Activated naive CD8-positive, alpha-beta T cell treated with anti-CD3 and anti-CD28 coated beads for 36 hours (primary cell): ENCODE measurements around the gene PELI3. TPM values are rescaled to one million over a fixed set of nuclear protein-coding genes. Genes with fewer than 3 reads are reported as not detected.
"Not testable (repeated sequence)": the region's sequence is repeated elsewhere in the genome, so short reads cannot be mapped to it uniquely, and the experiment has no call there.

Experiments
- DNase-seq: peaks from one replicate; pipeline ENCODE4 v3.0.0; 2021
- H3K27ac Mint-ChIP-seq: one replicate; pipeline ENCODE4 v1.8.0; 2022; ENCODE audit warnings: mild to moderate bottlenecking, moderate library complexity, mixed read lengths
- H3K27me3 Mint-ChIP-seq: one replicate; pipeline ENCODE4 v1.8.0; 2022; ENCODE audit warnings: mild to moderate bottlenecking, mixed read lengths
- H3K36me3 Mint-ChIP-seq: one replicate; pipeline ENCODE4 v1.8.0; 2021; ENCODE audit warnings: mild to moderate bottlenecking, mixed read lengths
- H3K4me1 Mint-ChIP-seq: one replicate; pipeline ENCODE4 v1.8.0; 2021; ENCODE audit warnings: mixed read lengths
- H3K4me3 Mint-ChIP-seq: one replicate; pipeline ENCODE4 v1.8.0; 2022; ENCODE audit warnings: mild to moderate bottlenecking, moderate library complexity, mixed read lengths
- H3K9me3 Mint-ChIP-seq: one replicate; pipeline ENCODE4 v1.8.0; 2022; ENCODE audit warnings: mixed read lengths
- total RNA-seq, 2 experiments: library from RNA; stranded (reverse); gene quantifications; one replicate each; pipeline ENCODE4 v1.2.3, GENCODE V29; 2021

Gene PELI3
- total RNA-seq, 2 experiments from 2014 or later: 5.8 to 6.4 TPM

- Mint-ChIP-seq H3K36me3 (peaks cover 10% of the 10 kb centered on the region), H3K27me3 (peaks cover 3% of the 10 kb centered on the region), H3K4me3 (peak overlapping the region; percentile 94), H3K9me3 (peaks cover 4% of the 10 kb centered on the region), H3K27ac (peak overlapping the region; percentile 99), H3K4me1 (peaks cover 14% of the 10 kb centered on the region)
- DNase-seq: no peak
Observed at GRCh38 chr11:66437979-66438503, 28.7 kb upstream of the PELI3 start.

- Mint-ChIP-seq H3K27ac (peak within 1 kb of the TSS; percentile 99), H3K9me3 (peaks cover 11% of the 10 kb centered on the region), H3K4me3 (peak within 1 kb of the TSS; percentile 94), H3K27me3 (peaks cover 3% of the 10 kb centered on the region), H3K36me3 (peaks cover 15% of the 10 kb centered on the region), H3K4me1 (peaks cover 14% of the 10 kb centered on the region)
- peak; percentile 87 for DNase-seq
Observed at GRCh38 chr11:66438504-66439466, 27.9 kb upstream of the PELI3 start, which contains the start of gene MRPL11. MRPL11 (minus strand) TSS chr11:66438848; CDS start chr11:66438754, 94 bp downstream.

GRCh38 chr11:66440101-66440939 is 26.4 kb upstream of the PELI3 start:
- H3K4me3 Mint-ChIP-seq, DNase-seq, H3K27me3 Mint-ChIP-seq, H3K27ac Mint-ChIP-seq: not testable (repeated sequence)
- Mint-ChIP-seq H3K36me3 (peaks cover 13% of the 10 kb centered on the region), H3K9me3 (peaks cover 13% of the 10 kb centered on the region), H3K4me1 (peaks cover 14% of the 10 kb centered on the region)

GRCh38 chr11:66440940-66441282 is 25.8 kb upstream of the PELI3 start:
- H3K27ac Mint-ChIP-seq, H3K27me3 Mint-ChIP-seq, H3K4me3 Mint-ChIP-seq, DNase-seq: not testable (repeated sequence)
- Mint-ChIP-seq H3K36me3 (peaks cover 12% of the 10 kb centered on the region), H3K9me3 (peaks cover 13% of the 10 kb centered on the region), H3K4me1 (peaks cover 14% of the 10 kb centered on the region)

GRCh38 chr11:66443602-66444001 is 23.1 kb upstream of the PELI3 start:
- Mint-ChIP-seq H3K27ac (no peak overlapping the region), H3K27me3 (peaks cover 3% of the 10 kb centered on the region)
- no peak for DNase-seq

GRCh38 chr11:66447012-66447411 is 19.7 kb upstream of the PELI3 start:
- Mint-ChIP-seq H3K27ac (no peak overlapping the region), H3K36me3 (peaks cover 6% of the 10 kb centered on the region), H3K27me3 (peaks cover 2% of the 10 kb centered on the region), H3K4me1 (no peaks in the 10 kb centered on the region), H3K4me3 (no peak overlapping the region), H3K9me3 (peaks cover 14% of the 10 kb centered on the region)
- DNase-seq: no peak

More at GRCh38 chr11:66443602-66444001, 23.1 kb upstream of the PELI3 start:
- H3K4me3 Mint-ChIP-seq: no peak overlapping the region
- peaks cover 2% of the 10 kb centered on the region for H3K4me1 Mint-ChIP-seq
- peaks cover 6% of the 10 kb centered on the region for H3K36me3 Mint-ChIP-seq
- H3K9me3 Mint-ChIP-seq: peaks cover 13% of the 10 kb centered on the region

- peaks cover 7% of the 10 kb centered on the region for H3K27me3 Mint-ChIP-seq
- peaks cover 6% of the 10 kb centered on the region for H3K9me3 Mint-ChIP-seq
- peaks cover 3% of the 10 kb centered on the region for H3K36me3 Mint-ChIP-seq
- no peak overlapping the region for H3K4me3 Mint-ChIP-seq
- H3K27ac Mint-ChIP-seq: no peak overlapping the region
- H3K4me1 Mint-ChIP-seq: no peaks in the 10 kb centered on the region
- DNase-seq: no peak
Observed at GRCh38 chr11:66448523-66448922, 18.2 kb upstream of the PELI3 start.

- no peak overlapping the region for H3K27ac Mint-ChIP-seq
- peaks cover 2% of the 10 kb centered on the region for H3K9me3 Mint-ChIP-seq
- no peaks in the 10 kb centered on the region for H3K36me3 Mint-ChIP-seq
- DNase-seq: no peak
- peaks cover 7% of the 10 kb centered on the region for H3K27me3 Mint-ChIP-seq
- H3K4me1 Mint-ChIP-seq: peaks cover 18% of the 10 kb centered on the region
- H3K4me3 Mint-ChIP-seq: no peak overlapping the region
Observed at GRCh38 chr11:66450560-66450959, 16.1 kb upstream of the PELI3 start.

GRCh38 chr11:66451663-66452062 is 15.0 kb upstream of the PELI3 start:
- Mint-ChIP-seq H3K4me3 (no peak overlapping the region), H3K27me3 (peaks cover 7% of the 10 kb centered on the region), H3K36me3 (no peaks in the 10 kb centered on the region), H3K9me3 (peaks cover 2% of the 10 kb centered on the region), H3K27ac (no peak overlapping the region), H3K4me1 (peaks cover 18% of the 10 kb centered on the region)
- no peak for DNase-seq

- no peak for DNase-seq
- no peak overlapping the region for H3K4me3 Mint-ChIP-seq
- H3K27ac Mint-ChIP-seq: no peak overlapping the region
- H3K9me3 Mint-ChIP-seq: peaks cover 2% of the 10 kb centered on the region
- no peaks in the 10 kb centered on the region for H3K36me3 Mint-ChIP-seq
- H3K4me1 Mint-ChIP-seq: peaks cover 26% of the 10 kb centered on the region
- H3K27me3 Mint-ChIP-seq: peaks cover 7% of the 10 kb centered on the region
Observed at GRCh38 chr11:66454247-66454646, 12.5 kb upstream of the PELI3 start.

GRCh38 chr11:66454828-66455227 is 11.9 kb upstream of the PELI3 start:
- Mint-ChIP-seq H3K27ac (peak overlapping the region; percentile 78), H3K27me3 (peaks cover 7% of the 10 kb centered on the region), H3K4me3 (peak overlapping the region; percentile 20), H3K36me3 (no peaks in the 10 kb centered on the region), H3K4me1 (peaks cover 32% of the 10 kb centered on the region), H3K9me3 (peaks cover 2% of the 10 kb centered on the region)
- no peak for DNase-seq

- no peaks in the 10 kb centered on the region for H3K27me3 Mint-ChIP-seq
- peak overlapping the region; percentile 84 for H3K27ac Mint-ChIP-seq
- H3K4me3 Mint-ChIP-seq: no peak overlapping the region
- peaks cover 37% of the 10 kb centered on the region for H3K4me1 Mint-ChIP-seq
- DNase-seq: no peak
- peaks cover 4% of the 10 kb centered on the region for H3K9me3 Mint-ChIP-seq
- peaks cover 2% of the 10 kb centered on the region for H3K36me3 Mint-ChIP-seq
Observed at GRCh38 chr11:66457826-66458225, 8.9 kb upstream of the PELI3 start.

GRCh38 chr11:66459138-66459778 is 7.4 kb upstream of the PELI3 start:
- Mint-ChIP-seq H3K4me3 (no peak overlapping the region), H3K27me3 (no peaks in the 10 kb centered on the region), H3K36me3 (peaks cover 2% of the 10 kb centered on the region), H3K4me1 (peaks cover 35% of the 10 kb centered on the region), H3K9me3 (peaks cover 7% of the 10 kb centered on the region), H3K27ac (peak overlapping the region; percentile 84)
- peak; percentile 26 for DNase-seq

- Mint-ChIP-seq H3K4me1 (peaks cover 37% of the 10 kb centered on the region), H3K4me3 (no peak overlapping the region), H3K27ac (no peak overlapping the region), H3K27me3 (no peaks in the 10 kb centered on the region), H3K9me3 (peaks cover 7% of the 10 kb centered on the region), H3K36me3 (peaks cover 2% of the 10 kb centered on the region)
- no peak for DNase-seq
Observed at GRCh38 chr11:66462010-66462409, 4.7 kb upstream of the PELI3 start.
